ENCODE results near the gene NF1.
"Not testable (repeated sequence)": the region's sequence is repeated elsewhere in the genome, so short reads cannot be mapped to it uniquely, and the experiment has no call there.

Gene NF1

GRCh38 chr17:31279401-31279800, 184.6 kb downstream of the NF1 start:
- DNase-seq (ENCODE audit: low spot score), result no peak
- no peak for TF ChIP-seq CTCF (IDR thresholded peaks at IDR 0.05)
- Histone ChIP-seq H3K4me3 (no peak overlapping the region), H3K27ac (no peak overlapping the region)

- Histone ChIP-seq H3K4me3 (no peak overlapping the region), H3K27ac (no peak overlapping the region)
- no peak for DNase-seq (ENCODE audit: low spot score)
- no peak for TF ChIP-seq CTCF (IDR thresholded peaks at IDR 0.05)
Measured at GRCh38 chr17:31281061-31281460, 186.3 kb downstream of the NF1 start.

GRCh38 chr17:31283841-31284240, 189.1 kb downstream of the NF1 start:
- no peak overlapping the region for H3K27ac ChIP-seq
- no peak for TF ChIP-seq CTCF (IDR thresholded peaks at IDR 0.05)
- H3K4me3 ChIP-seq, result no peak overlapping the region
- no peak for DNase-seq (ENCODE audit: low spot score)

GRCh38 chr17:31286587-31286986, 191.8 kb downstream of the NF1 start:
- DNase-seq (ENCODE audit: low spot score), result no peak
- TF ChIP-seq CTCF (IDR thresholded peaks at IDR 0.05), result no peak
- Histone ChIP-seq H3K4me3 (no peak overlapping the region), H3K27ac (no peak overlapping the region)

- not testable (repeated sequence) for DNase-seq (ENCODE audit: low spot score); H3K4me3 ChIP-seq; H3K27ac ChIP-seq
Measured at GRCh38 chr17:31287932-31288331, 193.2 kb downstream of the NF1 start.

- no peak overlapping the region for H3K27ac ChIP-seq
- no peak overlapping the region for H3K4me3 ChIP-seq
- no peak for DNase-seq (ENCODE audit: low spot score)
- TF ChIP-seq CTCF (IDR thresholded peaks at IDR 0.05), result no peak
Measured at GRCh38 chr17:31289790-31290189, 195.0 kb downstream of the NF1 start.

- TF ChIP-seq CTCF (IDR thresholded peaks at IDR 0.05), result no peak
- no peak overlapping the region for H3K27ac ChIP-seq
- no peak overlapping the region for H3K4me3 ChIP-seq
- no peak for DNase-seq (ENCODE audit: low spot score)
Measured at GRCh38 chr17:31291820-31292219, 197.0 kb downstream of the NF1 start.

- DNase-seq (ENCODE audit: low spot score), result no peak
- Histone ChIP-seq H3K27ac (no peak overlapping the region), H3K4me3 (no peak overlapping the region)
- no peak for TF ChIP-seq CTCF (IDR thresholded peaks at IDR 0.05)
Measured at GRCh38 chr17:31293581-31293980, 198.8 kb downstream of the NF1 start.
